IPS-18a (cell line): ENCODE results near the gene SLC13A3.

Experiments used
- H3K27ac ChIP-seq: one replicate; pipeline ENCODE4 v1.5.1; 2013; ENCODE audit warnings: low read length
- H3K27me3 ChIP-seq: one replicate; pipeline ENCODE4 v1.6.1; 2013; ENCODE audit warnings: mild to moderate bottlenecking, low read length; ENCODE audit not compliant: control insufficient read depth, insufficient read depth
- H3K36me3 ChIP-seq: one replicate; pipeline ENCODE4 v1.6.1; 2013; ENCODE audit warnings: low read depth, low read length; ENCODE audit not compliant: control insufficient read depth
- H3K4me1 ChIP-seq: one replicate; pipeline ENCODE4 v1.6.1; 2013; ENCODE audit warnings: low read depth, low read length; ENCODE audit not compliant: control insufficient read depth
- H3K4me3 ChIP-seq: one replicate; pipeline ENCODE4 v1.5.1; 2013; ENCODE audit warnings: low read length
- H3K9ac ChIP-seq: one replicate; pipeline ENCODE4 v1.6.1; 2013; ENCODE audit warnings: mild to moderate bottlenecking, low read length, moderate library complexity
- H3K9me3 ChIP-seq: one replicate; pipeline ENCODE4 v1.6.1; 2013; ENCODE audit warnings: low read depth, low read length; ENCODE audit not compliant: control insufficient read depth

Gene SLC13A3

GRCh38 chr20:46626758-46627157 lies 24.5 kb downstream of the SLC13A3 start:
- Histone ChIP-seq H3K27me3 (no peaks in the 10 kb centered on the region), H3K9me3 (peaks cover 5% of the 10 kb centered on the region), H3K36me3 (no peaks in the 10 kb centered on the region), H3K9ac (no peak overlapping the region), H3K27ac (no peak overlapping the region), H3K4me3 (no peak overlapping the region), H3K4me1 (peaks cover 21% of the 10 kb centered on the region)

GRCh38 chr20:46625875-46626373 lies 25.3 kb downstream of the SLC13A3 start:
- H3K9me3 ChIP-seq, result peaks cover 5% of the 10 kb centered on the region
- H3K27me3 ChIP-seq, result no peaks in the 10 kb centered on the region
- H3K27ac ChIP-seq, result no peak overlapping the region
- peaks cover 16% of the 10 kb centered on the region for H3K4me1 ChIP-seq
- no peak overlapping the region for H3K9ac ChIP-seq
- no peak overlapping the region for H3K4me3 ChIP-seq
- no peaks in the 10 kb centered on the region for H3K36me3 ChIP-seq

DNA sequence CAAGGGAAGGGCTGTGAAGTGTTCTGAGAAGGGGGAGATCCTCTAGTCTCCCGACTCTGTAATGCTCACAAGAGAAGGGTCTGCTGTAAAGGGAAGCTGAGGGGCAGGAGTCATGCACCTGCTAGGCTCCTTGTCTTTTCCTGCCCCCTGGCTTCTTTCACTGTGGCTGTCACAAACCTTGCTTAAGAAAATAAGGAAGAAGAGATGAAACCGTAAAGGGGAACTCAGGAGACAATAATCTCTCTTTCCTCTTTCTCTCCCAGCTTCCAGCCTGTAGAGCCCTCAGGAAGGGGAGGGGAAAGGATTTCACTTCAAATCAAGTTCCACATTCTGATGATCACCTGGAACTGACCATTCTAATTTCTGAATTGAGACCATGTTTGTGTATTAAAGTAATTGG lies 26.3 kb downstream of the SLC13A3 start:
- Histone ChIP-seq H3K9me3 (peaks cover 5% of the 10 kb centered on the region), H3K9ac (no peak overlapping the region), H3K27me3 (no peaks in the 10 kb centered on the region), H3K4me3 (no peak overlapping the region), H3K4me1 (peaks cover 16% of the 10 kb centered on the region), H3K27ac (no peak overlapping the region), H3K36me3 (no peaks in the 10 kb centered on the region)

DNA sequence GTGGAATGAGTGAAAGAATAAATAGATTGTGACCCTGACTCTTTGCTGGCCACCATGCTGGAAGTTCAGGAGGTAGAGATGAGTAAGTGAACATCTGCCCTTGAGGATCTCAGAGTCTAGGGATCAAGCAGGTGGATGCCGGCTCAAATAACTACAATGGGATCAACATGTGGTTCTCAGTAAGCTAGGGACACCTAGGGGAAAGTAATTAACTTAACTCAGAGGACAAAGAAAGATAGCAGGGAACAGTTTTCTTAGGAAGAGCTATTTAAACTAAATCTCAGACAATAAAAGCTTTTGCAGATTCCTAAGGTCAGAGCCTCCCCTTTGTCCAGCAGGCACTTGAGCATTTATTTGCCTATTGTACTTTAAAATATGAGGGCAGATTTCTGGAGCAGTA lies 29.1 kb downstream of the SLC13A3 start:
- H3K9me3 ChIP-seq, result peaks cover 5% of the 10 kb centered on the region
- H3K4me1 ChIP-seq, result peaks cover 16% of the 10 kb centered on the region
- no peak overlapping the region for H3K9ac ChIP-seq
- no peak overlapping the region for H3K27ac ChIP-seq
- no peaks in the 10 kb centered on the region for H3K36me3 ChIP-seq
- H3K4me3 ChIP-seq, result no peak overlapping the region
- no peaks in the 10 kb centered on the region for H3K27me3 ChIP-seq

DNA sequence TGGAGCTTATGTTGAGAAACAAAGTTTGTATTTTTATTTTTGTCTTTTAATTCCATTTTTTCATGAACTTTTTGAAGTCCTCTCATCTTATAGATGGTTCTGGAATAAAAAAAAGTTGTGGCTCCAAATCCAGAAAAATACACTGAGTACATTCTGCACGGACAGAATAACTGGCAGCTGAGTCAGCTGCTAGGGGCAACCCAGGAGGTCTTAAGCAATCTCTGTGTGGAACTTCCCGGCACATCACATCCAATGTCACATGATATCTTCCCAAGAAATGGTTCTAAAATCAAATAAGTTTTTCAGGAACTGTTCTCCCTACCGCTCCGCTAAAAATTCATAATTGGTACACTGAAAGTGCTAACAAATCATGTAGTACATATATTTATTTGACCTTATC lies 29.8 kb downstream of the SLC13A3 start:
- Histone ChIP-seq H3K27ac (no peak overlapping the region), H3K4me1 (peaks cover 16% of the 10 kb centered on the region), H3K9ac (no peak overlapping the region), H3K27me3 (no peaks in the 10 kb centered on the region), H3K36me3 (no peaks in the 10 kb centered on the region), H3K9me3 (peaks cover 5% of the 10 kb centered on the region), H3K4me3 (no peak overlapping the region)

DNA sequence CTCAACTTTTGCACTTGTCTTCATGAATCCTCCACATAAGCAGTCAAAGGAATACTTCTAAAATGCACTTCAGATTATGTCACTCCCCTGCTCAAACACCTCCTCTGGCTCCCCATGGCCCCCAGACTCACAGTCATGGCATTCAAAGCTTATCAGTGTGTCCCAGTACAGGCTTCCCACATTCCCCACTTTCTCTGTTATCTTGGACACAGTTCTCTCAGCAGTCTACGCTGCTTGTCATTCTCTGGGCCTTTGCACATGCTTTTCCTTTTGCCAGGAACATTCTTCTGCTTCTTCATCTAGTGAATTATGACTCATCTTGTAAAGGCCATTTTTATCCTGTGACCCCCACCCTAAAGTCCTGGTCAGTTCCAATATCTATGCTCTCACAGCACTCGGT lies 31.8 kb downstream of the SLC13A3 start:
- Histone ChIP-seq H3K36me3 (no peaks in the 10 kb centered on the region), H3K27me3 (no peaks in the 10 kb centered on the region), H3K9me3 (peaks cover 5% of the 10 kb centered on the region), H3K9ac (no peak overlapping the region), H3K4me3 (no peak overlapping the region), H3K27ac (no peak overlapping the region), H3K4me1 (peaks cover 16% of the 10 kb centered on the region)

DNA sequence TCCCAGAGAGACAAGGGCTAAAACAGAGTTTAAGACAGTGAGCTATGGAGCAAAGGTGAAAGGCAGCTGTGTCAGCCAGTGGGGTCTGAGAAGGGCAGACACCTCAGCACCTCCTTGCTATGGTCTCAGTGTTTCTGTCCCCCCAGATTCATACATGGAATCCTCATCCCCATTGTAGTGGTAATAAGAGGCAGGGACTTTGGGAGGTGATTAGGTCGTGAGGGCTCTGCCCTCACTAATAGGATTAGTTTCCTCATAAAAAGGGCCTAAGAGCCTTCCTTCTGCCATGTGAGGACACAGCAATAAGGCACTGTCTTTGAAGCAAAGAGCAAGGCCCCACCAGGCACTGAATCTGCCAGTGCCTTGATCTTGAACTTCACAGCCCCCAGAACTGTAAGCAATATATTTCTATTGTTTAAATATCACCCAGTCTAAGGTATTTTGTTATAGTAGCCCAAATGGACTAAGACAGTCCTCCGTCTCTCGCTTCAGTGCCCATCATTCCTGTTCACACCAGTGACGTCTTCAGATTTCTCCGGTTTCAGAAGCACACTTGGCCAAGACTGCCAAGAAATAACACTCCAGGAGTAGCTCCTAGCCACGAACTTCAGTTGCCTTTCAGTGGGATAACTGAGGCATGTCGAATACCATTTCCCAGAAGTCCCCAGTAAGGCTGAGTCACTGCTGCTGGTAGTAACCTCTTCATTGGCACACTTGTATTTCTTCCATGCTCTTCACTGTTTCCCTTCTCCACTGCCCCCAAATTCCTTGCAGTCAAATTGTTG lies 32.8 kb downstream of the SLC13A3 start:
- Histone ChIP-seq H3K27me3 (no peaks in the 10 kb centered on the region), H3K4me1 (peaks cover 16% of the 10 kb centered on the region), H3K27ac (no peak overlapping the region), H3K9me3 (no peaks in the 10 kb centered on the region), H3K36me3 (no peaks in the 10 kb centered on the region), H3K9ac (no peak overlapping the region), H3K4me3 (no peak overlapping the region)

DNA sequence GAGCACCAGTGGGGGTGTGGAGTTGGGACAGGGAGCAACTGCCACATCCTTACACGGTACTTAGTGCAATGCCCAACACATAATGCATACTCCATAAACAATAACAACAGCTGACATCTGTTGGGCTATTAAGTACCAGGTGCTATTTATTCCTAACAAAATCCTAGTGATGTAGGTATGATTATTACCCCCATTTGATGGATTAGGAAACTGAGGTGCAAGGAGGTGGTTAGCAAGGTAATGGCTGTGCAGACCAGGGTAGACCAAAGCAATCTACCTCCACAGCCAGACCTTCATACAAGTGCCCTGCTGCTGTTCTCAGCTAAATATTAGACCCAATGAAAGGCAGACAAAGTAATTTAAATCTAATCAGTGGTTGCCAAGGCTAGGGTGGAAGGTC lies 36.8 kb downstream of the SLC13A3 start:
- Histone ChIP-seq H3K4me3 (no peak overlapping the region), H3K4me1 (no peaks in the 10 kb centered on the region), H3K27ac (no peak overlapping the region), H3K36me3 (no peaks in the 10 kb centered on the region), H3K27me3 (no peaks in the 10 kb centered on the region), H3K9ac (no peak overlapping the region), H3K9me3 (no peaks in the 10 kb centered on the region)

GRCh38 chr20:46610145-46610544 lies 41.1 kb downstream of the SLC13A3 start:
- H3K4me1 ChIP-seq, result no peaks in the 10 kb centered on the region
- H3K27ac ChIP-seq, result no peak overlapping the region
- H3K9ac ChIP-seq, result no peak overlapping the region
- no peaks in the 10 kb centered on the region for H3K36me3 ChIP-seq
- H3K27me3 ChIP-seq, result no peaks in the 10 kb centered on the region
- H3K9me3 ChIP-seq, result no peaks in the 10 kb centered on the region
- no peak overlapping the region for H3K4me3 ChIP-seq

GRCh38 chr20:46609043-46609442 lies 42.2 kb downstream of the SLC13A3 start:
- no peaks in the 10 kb centered on the region for H3K9me3 ChIP-seq
- no peak overlapping the region for H3K27ac ChIP-seq
- no peak overlapping the region for H3K4me3 ChIP-seq
- no peaks in the 10 kb centered on the region for H3K4me1 ChIP-seq
- no peaks in the 10 kb centered on the region for H3K36me3 ChIP-seq
- no peaks in the 10 kb centered on the region for H3K27me3 ChIP-seq
- H3K9ac ChIP-seq, result no peak overlapping the region

DNA sequence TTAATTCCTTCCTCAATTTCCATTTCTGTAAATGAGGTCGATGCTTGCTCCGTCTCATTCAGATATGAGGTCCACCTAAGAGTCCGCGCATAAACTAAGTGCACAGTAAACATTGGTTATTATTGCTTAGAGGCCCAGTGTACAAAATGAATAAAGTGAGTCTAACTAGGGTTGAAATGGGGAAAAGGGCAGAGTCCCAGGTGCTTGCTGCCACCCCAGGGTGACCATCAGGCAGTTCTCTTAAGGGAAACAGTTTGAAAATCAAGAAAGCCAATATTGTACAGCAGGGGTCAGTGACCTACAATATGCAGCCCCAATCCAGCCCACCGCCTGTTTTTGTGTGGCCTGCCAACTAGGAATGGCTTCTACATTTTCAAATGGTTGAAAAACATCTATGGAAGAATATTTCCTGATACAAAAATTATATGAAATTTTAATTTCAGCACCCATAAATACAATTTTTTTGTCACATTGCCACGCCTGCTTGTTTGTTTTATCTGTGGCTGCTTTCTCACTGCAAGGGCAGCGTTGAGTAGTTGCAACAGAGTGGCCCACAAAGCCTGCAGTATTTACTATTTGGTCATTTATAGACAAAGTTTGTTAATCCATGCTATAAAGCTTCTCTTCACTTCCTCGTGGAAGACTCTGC lies 43.3 kb downstream of the SLC13A3 start:
- H3K9ac ChIP-seq, result no peak overlapping the region
- H3K36me3 ChIP-seq, result no peaks in the 10 kb centered on the region
- H3K27ac ChIP-seq, result no peak overlapping the region
- no peaks in the 10 kb centered on the region for H3K4me1 ChIP-seq
- H3K9me3 ChIP-seq, result no peaks in the 10 kb centered on the region
- H3K4me3 ChIP-seq, result no peak overlapping the region
- no peaks in the 10 kb centered on the region for H3K27me3 ChIP-seq
